ENCODE data around the gene SH3BP4.

SH3BP4 gene

GRCh38 chr2:234967870-234968208, 16.0 kb downstream of the SH3BP4 start:
- no peak for DNase-seq (ENCODE audit: low read depth)

DNA sequence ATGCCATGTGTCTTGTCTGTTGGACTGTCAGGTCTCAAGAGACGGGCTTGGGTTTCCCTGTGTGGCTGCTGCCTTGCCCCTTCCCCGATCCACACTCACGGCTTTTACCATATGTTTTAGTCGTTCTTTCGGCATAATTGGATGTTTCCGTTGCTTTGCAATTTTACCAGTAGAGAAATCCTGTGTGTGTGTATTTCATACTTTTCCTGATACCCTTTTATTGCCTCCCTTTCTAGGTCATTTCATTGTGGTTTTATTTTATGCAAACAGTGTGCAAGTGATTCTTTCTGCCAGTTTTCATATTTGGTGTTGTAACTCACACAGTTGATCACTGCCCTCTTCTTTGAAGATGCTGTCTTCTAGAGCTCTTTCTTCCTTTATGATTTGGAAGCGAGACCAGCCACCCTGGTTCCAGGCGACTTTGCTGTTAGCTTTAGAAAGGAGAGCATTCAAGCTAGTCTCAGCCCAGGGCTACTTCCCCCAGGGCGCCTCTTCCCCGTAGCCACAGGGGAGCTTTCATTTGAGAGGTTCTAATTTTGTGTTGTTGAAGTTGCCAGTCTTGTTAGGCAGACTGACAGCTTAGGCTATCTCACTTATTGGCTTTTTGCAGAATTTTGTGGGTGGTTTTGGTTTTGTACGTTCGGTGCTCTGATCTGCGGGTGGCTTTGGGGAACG, 17.0 kb downstream of the SH3BP4 start:
- no peak for DNase-seq (ENCODE audit: low read depth)

GRCh38 chr2:234969306-234970098, 17.7 kb downstream of the SH3BP4 start:
- no peak for DNase-seq (ENCODE audit: low read depth)

DNA sequence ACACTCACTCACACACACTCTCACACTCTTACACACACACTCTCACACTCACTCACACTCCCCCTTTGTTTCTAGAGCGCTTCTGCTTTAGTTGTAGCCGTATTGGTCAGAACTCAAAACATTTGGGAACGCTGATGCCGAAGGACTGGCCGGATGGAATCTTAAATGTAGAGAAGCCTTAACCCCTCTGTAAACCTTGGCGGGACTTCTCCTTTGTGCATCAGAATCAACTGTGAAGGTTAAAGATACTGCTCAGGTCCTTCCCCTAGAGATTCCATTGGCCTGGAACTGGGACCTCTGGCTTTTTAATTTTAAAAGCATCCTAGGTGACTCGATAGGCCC, 18.3 kb downstream of the SH3BP4 start:
- no peak for DNase-seq (ENCODE audit: low read depth)

DNA sequence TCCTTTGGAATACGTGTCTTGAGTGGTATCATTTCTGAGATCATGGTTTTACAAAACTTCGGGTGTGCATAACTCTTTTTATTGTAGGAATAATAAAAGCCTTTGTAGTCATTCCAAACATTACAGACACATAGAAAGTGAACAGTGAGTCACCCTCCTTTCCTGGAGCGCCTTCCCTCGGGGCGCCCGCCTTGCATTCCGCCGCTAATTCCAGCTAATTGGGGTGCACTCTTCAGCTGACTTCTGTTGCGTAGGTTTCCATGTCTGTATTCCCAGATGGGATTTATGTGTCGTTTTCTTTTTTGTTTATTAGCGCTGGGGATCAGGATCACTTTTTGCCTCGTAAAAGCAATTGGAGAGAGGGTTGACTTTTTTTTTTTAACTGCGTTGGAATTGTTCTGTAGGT, 18.7 kb downstream of the SH3BP4 start:
- DNase-seq (ENCODE audit: low read depth): no peak

- DNase-seq (ENCODE audit: low read depth): no peak
Measured at GRCh38 chr2:234971496-234971895, 19.7 kb downstream of the SH3BP4 start.

DNA sequence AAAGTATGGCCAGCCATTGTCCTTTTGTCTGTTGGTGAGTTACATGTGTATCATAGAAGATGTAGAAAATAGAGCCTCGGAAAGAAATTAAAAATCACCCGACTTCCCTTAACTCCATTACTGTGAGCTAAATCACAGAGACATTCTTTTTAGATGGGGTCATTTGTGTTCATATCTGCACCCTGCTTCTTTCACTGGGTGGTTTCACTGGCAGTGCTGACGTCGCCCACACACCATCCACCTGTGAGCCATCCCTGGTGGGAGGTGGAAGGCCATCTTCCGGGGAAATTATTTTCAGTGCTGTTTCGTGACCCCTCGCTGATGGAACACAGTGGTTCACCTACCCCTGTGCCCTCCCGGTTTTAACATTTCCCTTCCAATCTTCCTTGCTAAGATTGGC, 21.2 kb downstream of the SH3BP4 start:
- no peak for DNase-seq (ENCODE audit: low read depth)

DNA sequence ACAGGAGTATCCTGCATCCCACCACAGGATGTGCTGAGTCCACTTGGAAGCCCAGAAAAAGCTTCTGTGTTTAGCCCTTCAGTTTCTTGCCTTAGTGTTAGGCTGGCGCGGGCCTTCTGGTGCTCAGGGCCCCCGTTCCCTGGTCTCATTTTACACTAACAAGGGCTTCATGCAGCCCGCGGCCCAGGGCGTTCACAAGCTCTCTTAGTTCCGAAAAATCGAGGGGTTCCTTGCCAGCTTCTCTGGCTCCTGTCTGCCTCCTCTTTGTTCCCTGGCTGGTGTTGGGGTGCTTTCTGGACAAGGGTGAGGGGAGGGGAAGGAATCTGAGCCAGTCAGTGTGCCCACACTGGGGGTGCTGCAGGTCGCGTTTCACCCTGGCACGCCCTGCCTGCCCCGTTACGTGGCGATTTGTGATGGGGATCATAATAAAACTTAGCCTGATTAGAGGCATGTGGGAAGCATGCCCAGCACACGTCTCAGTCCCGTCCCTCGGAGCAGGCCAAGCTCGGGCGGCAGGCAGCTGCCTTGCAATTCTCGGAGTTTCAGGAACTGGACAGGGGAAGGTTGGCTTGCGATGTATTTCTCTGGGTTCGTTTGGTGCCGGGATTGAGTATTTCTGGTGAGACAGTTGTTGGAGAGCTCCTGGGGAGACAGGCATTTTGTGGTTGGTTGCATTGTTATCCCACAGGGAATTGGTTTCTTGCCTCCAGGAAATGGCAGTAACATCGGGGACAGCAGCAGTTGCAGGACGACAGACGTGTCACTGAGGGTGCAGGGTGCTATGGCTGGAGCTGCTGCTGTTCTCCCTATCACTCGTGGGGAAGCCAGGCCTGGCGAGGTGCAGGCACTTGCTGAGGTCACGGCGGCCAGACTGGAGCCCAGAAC, 22.9 kb downstream of the SH3BP4 start:
- no peak for DNase-seq (ENCODE audit: low read depth)

DNA sequence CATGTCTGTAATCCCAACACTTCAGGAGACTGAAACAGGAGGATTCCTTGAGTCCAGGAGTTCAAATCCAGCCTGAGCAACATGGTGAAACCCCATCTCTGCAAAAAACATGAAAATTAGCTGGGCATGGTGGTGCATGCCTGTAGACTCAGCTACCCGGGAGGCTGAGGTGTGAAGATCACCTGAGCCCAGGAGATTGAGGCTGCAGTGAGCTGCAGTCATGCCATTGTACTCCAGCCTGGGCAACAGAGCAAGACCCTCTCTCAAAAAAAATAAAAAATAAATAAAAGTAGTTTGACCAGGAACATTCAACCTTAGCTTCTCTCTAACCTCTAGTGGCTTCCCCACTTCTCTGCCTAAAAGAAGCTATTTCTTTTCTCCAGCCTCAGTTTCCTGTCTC, 23.8 kb downstream of the SH3BP4 start:
- no peak for DNase-seq (ENCODE audit: low read depth)

DNA sequence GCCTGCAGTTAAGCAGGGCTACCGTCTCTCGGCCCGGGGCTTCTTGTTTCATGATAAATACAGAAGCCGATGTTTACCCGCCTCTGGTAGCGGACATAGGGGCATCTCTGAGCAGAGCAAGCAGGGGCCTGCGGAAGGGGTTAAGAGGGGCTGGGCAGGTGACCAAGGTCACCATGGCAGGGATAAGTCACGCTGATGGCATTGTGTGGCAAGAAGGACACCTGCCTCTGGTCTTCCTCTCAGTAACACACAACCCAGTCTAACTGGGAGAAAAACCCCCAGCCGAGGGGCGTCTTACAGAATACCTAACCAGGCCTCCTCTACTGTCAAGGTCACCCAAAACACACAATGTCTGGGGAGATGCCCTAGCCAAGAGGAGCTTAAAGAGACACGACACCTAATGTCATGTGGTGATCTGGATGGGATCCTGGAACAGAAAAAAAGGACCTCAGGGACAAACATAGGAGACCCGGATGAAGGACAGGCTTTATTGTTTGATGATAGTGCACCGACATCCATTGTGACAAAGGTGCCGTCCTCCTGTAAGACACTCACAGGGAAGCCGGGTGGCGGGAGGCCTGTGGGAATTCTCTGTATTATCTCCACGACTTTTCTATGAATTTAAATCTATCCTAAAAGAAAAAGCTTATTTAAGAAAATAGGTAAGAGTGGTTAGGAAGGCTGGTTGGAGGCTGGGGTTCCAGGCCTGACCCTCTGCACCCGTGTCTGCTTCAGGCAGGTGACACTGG, 24.8 kb downstream of the SH3BP4 start:
- no peak for DNase-seq (ENCODE audit: low read depth)

GRCh38 chr2:234977228-234977679, 25.4 kb downstream of the SH3BP4 start:
- DNase-seq (ENCODE audit: low read depth): no peak

- no peak for DNase-seq (ENCODE audit: low read depth)
Measured at GRCh38 chr2:234978466-234979203, 26.8 kb downstream of the SH3BP4 start.

DNA sequence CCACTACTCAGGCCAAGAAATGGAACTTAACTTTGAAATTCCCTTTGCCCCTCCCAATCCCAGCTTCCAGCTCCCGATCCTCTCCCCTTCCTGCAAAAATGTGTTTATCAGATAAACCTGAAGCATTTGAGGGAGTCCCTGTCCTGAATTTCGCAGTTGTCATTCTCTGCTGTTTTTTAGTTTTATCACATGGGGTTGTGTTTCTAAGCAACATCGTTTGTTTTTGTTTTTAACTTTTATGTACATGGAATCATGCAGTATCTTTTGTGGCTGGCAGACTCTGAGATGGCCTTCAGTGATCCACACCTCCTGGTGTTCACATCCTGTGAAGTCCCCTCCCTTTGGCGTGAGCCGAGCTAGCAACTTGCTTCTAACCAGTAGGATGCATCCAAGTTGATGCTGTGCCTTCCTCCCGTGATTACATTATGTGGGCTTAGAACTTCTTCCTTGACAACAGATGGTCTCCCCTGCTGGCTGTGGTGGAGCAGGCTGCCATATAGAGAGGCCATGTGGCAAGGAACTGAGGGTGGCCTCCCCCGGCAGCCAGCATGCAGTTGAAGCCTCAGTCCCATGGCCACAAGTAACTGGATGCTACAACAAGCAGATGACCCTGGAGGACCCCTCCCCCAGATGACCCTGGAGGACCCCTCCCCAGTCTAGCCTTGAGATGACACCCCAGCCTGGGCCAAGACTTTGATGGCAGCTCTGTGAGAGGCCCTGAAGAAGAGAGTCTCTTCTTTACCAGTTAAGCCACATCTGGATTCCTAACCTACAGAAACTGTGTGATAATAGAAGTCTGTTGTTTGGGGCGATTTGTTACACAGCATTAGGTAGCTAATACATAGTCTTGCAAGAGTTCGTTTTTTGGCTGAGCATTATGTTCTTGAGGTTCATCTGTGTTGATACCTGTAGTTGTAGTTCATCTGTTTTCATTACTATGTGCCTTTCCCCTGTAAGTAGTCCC, 27.7 kb downstream of the SH3BP4 start:
- no peak for DNase-seq (ENCODE audit: low read depth)

DNA sequence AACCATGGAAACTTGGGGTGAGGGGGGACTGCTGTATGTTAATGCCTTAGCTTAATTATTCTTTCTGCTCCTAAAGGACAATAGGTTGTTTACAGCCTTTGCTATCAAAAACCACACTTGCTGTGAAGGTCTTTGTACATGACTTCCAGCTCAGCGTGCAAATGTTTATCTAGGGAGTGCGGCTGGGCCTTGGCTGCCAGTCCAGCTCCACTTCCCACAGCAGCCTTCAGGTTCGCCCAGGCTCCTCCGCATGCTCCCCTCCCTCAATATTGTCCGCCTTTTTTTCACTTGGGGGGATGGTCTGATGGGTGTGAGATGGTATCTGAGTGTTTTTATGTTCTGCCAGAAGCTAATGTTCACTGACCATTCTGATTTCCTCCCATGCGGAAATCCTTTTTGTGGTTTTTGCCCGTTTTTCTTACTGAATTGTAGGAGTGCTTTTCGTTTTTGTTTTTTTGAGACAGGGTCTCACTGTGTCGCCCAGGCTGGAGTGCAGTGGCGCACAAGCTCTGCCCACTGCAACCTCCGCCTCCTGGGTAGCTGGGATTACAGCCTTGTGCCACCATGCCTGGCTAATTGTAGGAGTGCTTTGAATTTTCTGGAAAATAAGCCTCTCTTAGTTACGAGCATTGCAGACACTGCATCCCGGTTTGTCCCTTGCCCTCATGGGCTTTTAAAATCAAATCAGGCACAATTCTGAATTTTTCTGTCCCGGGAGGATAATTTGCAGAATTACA, 28.8 kb downstream of the SH3BP4 start:
- no peak for DNase-seq (ENCODE audit: low read depth)

DNA sequence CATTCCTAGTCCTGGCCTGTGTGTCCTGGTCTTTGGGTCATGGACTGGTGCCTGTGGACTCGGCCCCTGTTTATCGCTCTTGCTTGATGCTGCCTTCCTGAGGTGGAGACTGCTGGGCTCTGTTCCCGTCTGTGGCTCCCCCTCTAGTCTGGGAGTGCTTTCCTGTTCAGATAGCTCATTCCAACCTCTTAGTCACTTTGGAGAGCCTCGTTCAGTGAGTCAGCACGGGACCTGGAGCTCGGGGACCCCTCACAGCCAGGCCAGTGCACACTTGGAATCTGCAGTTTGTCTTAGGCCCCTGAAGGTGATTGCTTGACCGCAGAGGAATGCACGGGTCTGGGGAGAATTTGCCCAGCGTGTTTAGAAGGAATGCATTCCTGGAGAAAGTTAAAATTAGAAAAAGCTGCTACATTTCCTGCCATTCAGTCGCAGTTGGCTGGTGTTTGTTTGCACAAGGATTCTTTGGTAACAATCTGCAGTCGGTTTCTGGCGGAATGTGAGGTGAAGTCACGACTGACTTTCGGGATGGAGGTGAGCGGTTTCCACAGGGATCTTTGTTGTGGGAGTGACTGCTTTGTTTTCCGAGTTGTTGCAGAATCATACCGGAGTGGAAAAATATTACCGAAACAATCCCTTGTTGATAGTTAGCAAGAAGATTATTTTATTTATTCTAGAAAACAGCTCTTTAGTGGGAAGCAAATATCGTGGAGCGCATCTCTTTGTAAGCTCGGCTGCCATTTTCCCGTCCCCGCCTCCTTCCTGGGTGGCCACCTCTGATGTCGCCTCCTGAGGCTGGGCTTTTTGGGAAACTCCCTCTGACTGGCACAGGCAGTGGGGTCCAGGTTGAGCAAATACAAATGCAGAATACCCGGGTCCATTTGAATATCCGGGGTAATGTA, 29.6 kb downstream of the SH3BP4 start:
- DNase-seq (ENCODE audit: low read depth): no peak

- DNase-seq (ENCODE audit: low read depth): no peak
Measured at GRCh38 chr2:234982096-234982834, 30.4 kb downstream of the SH3BP4 start.

- DNase-seq (ENCODE audit: low read depth): no peak
Measured at GRCh38 chr2:234983011-234983726, 31.4 kb downstream of the SH3BP4 start.

Data from activated T-cell treated with anti-CD3 and anti-CD28 coated beads for 1 hour (primary cell).